Transverse colon (tissue), 3 donors: ENCODE measurements around the gene GALNT17.

ENCODE experiments used
- EP300 ChIP-seq: sonication (generic); formaldehyde crosslinking; IDR thresholded peaks from one replicate; pipeline ENCODE4 v1.6.1; 2017; ENCODE audit warnings: antibody characterized with exemption, low read depth
- TF ChIP-seq, protein P1 (sequence below), 5 experiments: fragments of 200-600 bp in 3 of 5; fragments of 450-650 bp in 2 of 5; sonication (generic) in 3 of 5; IDR thresholded peaks; 1 replicate in 2 of 5; 2 replicates in 3 of 5; pipeline ENCODE4 v1.5.1; 2016 to 2017; ENCODE audit warnings: antibody characterized with exemption in 5 of 5, inconsistent platforms in 3 of 5, mild to moderate bottlenecking in 2 of 5, moderate library complexity in 1 of 5

DNA sequence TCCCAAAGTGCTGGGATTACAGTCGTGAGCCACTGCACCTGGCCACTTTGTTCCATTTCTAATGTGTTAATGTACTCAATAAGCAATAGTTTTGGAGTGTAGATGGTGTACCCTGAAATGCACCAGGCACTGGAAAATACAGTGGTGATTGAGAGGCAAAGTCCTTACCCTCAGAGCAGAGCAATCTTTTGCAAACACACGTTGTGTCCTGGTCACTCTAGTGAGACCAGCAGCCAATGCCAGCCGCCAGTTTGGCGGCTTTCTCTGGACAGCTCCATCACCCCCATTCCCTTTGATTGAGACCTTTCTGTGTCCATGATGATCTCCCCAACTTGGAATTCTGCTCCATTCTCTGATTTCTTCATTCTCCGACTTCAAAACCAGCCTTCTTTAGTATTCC lies 231.3 kb downstream of the GALNT17 start:
- TF ChIP-seq, protein P1, sequence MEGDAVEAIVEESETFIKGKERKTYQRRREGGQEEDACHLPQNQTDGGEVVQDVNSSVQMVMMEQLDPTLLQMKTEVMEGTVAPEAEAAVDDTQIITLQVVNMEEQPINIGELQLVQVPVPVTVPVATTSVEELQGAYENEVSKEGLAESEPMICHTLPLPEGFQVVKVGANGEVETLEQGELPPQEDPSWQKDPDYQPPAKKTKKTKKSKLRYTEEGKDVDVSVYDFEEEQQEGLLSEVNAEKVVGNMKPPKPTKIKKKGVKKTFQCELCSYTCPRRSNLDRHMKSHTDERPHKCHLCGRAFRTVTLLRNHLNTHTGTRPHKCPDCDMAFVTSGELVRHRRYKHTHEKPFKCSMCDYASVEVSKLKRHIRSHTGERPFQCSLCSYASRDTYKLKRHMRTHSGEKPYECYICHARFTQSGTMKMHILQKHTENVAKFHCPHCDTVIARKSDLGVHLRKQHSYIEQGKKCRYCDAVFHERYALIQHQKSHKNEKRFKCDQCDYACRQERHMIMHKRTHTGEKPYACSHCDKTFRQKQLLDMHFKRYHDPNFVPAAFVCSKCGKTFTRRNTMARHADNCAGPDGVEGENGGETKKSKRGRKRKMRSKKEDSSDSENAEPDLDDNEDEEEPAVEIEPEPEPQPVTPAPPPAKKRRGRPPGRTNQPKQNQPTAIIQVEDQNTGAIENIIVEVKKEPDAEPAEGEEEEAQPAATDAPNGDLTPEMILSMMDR (IDR thresholded peaks at IDR 0.05), result no peak
- TF ChIP-seq EP300, result no peak
